ENCODE measurements around the gene ZNF888.
A peak's percentile ranks its signal among the peaks of the same experiment; 100 is the strongest.
"Not testable (repeated sequence)": the region's sequence is repeated elsewhere in the genome, so short reads cannot be mapped to it uniquely, and the experiment has no call there.

Gene ZNF888

GRCh38 chr19:52941523-52941922 lies 18.3 kb upstream of the ZNF888 start:
- not testable (repeated sequence) for DNase-seq

- DNase-seq = not testable (repeated sequence)
Observed at GRCh38 chr19:52940905-52941304, 17.7 kb upstream of the ZNF888 start.

DNA sequence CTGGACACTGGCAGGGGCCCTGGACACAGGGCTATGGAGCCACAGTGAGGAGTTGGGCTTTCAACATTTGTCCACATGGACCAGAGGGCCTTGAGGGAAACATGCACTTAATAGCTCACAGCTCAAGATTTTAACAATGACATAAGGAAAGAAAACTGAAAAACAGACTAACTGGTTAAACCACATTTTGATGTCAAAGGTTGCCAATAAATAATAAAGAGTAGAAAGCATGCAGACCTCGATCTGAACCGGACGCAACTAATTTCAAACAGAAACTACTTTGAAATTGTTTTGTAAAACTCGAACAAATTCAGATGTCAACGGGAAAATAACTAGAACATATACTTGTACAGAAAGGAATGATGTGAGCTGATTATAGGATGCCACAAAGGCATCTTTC lies 15.5 kb upstream of the ZNF888 start:
- no peak for DNase-seq

GRCh38 chr19:52936954-52937325 lies 13.7 kb upstream of the ZNF888 start:
- DNase-seq = no peak

GRCh38 chr19:52936151-52936953 lies 13.1 kb upstream of the ZNF888 start:
- no peak for DNase-seq

GRCh38 chr19:52935434-52935833 lies 12.2 kb upstream of the ZNF888 start:
- DNase-seq = no peak

DNA sequence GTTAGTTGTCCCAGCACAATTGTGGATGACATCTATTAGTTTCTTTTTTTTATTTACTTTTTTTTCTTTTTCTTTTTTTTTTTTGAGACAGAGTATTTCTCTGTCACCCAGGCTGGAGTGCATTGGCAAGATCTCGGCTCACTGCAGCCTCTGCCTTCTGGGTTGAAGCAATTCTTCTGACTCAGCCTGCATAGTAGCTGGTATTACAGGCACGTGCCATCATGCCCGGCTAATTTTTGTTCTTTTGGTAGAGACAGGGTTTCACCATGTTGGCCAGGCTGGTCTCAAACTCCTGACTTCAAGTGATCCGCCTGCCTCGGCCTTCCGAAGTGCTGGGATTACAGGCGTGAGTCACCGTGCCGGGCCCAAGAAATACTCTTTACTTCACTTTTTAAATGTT lies 1.4 kb upstream of the ZNF888 start:
- DNase-seq = not testable (repeated sequence)

DNA sequence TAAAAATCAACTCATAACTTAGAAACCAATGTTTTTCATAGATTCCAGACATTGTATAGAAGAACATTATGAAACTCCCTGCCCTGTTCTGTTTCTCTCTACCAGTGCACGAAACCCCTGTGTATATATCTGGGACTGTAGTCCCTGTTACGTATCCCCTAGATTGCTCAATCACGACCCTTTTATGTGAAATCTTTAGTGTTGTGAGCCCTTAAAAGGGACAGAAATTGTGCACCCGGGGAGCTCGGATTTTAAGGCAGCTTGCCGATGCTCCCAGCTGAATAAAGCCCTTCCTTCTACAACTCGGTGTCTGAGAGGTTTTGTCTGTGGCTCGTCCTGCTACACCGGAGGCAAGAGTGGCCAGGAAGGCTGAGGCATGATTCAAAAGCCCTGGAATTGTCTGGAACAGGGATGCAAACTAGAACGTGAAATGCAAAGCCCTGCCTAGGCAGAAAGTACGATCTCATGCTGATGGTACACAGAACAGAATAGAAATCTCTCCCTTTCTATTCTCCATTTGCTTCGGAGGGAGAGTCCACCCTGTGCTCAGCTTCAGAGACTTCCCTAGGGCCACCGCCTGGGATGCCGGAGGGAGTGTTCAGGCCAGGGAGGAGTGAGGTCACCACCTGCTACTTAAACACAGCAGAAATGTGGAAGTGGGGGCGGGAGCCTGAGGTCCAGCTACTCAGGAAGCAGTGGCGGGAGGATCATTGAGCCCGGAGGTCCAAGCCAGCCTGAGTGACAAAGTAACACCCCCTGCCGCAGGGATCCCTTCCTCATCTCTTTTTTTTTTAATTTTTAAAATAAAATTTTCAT lies 758 bp upstream of the ZNF888 start:
- no peak for DNase-seq

- no peak for DNase-seq
Observed at GRCh38 chr19:52917531-52917930, 5.7 kb downstream of the ZNF888 start.

GRCh38 chr19:52910648-52911047 lies 12.6 kb downstream of the ZNF888 start:
- DNase-seq = no peak

DNA sequence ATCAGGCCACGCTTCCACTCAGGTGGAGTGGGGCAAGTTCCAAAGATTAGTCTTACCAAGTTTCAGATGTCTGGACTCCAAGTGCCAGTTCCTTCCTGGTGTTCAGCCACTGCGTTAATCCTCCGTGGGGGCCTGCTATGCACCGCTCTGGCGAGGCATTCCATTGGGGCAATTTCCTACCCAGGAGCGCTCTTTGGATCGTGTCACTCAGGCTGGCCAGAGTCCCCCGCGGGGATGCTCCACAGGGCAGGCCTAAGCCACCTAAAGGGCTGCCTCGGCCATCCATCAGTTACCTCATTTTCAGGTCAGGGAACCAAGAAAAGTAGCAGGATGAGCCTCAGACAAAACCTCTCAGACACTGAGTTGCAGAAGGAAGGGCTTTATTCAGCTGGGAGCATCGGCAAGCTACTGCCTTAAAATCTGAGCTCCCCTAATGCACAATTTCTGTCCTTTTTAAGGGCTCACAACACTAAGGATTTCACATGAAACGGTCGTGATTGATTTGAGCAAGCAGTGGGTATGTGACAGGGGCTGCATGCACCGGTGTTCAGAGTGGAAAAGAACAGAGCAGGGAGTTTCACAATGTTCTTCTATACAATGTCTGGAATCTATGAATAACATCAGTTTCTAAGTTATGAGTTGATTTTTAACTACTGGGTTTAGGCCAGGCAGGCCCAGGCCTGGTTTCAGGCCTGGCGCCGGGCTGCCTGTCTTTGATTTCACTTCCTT lies 19.0 kb downstream of the ZNF888 start:
- DNase-seq = not testable (repeated sequence)

DNA sequence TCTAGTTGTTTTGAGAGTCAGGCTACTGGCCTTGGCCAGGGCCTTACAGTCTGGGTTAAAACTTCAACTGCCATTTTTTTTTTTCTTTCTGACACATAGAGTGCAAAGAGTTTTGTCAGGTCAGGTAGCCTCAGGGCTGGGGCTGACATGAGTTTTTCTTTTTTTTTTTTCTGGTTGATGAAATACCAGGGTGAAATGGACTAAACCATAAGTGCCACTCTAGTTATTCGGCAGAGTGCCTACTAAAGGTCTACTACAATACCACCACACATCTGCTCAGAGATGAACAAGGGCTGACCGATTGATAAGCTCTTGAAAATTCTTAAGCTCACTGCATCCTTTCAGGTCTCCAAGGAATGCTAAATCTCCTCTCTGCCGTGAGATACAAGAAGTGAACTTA lies 21.4 kb downstream of the ZNF888 start:
- DNase-seq = no peak

- not testable (repeated sequence) for DNase-seq
Observed at GRCh38 chr19:52898596-52898995, 24.6 kb downstream of the ZNF888 start.

DNA sequence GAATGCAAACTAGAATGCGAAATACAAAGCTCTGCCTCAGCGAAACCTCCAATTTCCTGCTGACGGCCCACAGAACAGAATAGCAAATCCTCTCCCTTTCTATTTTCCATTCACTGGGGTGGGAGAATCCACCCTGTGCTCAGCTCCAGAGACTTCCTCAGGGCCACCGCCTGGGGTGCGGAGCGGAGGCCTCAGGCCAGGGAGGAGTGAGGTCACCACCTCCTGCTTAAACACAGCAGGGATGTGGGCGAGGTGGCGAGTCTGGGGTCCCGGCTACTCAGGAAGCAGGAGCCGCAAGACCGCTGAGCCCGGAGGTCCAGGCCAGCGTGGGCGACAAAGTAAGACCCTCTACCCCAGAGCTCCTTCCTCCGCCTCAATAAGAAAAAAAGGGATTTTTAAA lies 25.1 kb downstream of the ZNF888 start:
- no peak for DNase-seq

DNA sequence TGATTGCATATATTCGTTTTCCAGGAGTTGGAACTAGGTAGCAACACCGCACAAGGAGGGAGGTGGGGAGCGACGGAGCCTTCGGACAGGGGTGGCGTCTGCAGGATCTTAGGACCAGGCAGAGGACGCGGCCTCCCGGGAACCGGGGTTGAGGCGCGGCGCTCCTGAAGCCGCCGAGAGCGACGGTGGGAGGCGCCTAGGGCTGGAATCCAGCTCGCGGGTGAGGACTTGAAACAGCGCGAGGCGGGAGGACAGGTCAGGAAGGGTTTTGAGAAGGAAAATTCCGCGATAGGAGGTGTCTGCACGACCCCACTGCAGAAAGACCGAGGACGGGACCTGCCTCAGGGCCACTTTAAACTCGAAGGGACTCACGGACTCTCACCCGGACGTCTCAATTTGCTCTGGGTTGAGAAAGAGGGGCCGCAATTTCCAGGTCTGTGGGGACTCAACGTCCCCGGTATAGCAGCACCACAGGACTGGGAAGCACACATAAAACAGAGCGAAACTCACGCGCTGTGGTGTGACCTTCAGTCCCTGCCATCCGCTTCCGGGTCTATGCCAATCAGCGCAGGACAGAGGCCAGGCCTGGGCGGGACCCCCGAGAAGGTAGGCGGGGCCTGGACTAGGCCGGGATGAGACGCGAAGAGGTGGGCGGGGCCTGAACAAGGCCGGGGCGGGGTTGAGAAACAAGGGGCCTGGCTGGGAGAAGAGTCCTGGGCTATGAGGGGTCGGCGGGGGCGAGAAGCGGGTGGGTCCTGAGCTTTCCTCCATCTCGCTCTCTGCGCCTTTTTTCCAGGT lies 25.9 kb downstream of the ZNF888 start, which contains the start of gene ZNF320:
TSS of gene ZNF320 (minus strand) at position 498 of the 798 bp plus-strand sequence. CDS start 7,380 bp downstream, outside the sequence.
- peak; percentile 89 to 90 for DNase-seq

DNA sequence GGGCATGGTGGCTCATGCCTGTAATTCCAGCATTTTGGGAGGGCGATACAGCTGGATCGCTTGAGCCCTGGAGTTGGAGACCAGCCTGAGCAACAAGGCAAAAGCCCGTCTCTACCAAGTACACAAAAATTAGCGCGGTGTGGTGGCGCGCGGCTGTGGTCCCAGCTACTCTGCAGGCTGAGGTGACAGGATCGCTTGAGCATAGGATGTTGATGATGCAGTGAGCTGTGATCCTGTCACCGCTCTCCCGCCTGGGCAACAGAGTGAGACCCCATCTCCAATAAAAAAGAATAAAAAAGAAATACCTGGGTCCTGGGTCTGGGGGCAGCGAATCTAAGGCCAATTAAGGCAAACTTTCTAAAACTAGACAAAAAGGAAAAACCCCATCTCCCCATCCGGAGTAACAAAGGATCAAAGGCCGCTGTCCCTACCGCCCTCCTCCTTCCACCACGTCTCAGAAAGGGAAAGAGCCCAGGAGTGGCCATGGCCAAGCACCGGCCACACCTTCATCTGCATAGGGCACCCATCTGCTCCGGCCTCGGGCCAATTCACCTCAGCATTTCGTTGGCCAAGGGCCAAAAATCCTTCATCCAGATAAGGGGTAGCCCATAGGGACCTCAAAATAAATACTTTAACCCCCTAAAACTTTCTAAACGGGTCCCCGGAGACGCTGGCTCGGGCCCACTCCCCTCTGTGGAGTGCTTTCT lies 26.6 kb downstream of the ZNF888 start:
- DNase-seq = no peak

GRCh38 chr19:52891336-52891735 lies 31.9 kb downstream of the ZNF888 start:
- DNase-seq = no peak

DNA sequence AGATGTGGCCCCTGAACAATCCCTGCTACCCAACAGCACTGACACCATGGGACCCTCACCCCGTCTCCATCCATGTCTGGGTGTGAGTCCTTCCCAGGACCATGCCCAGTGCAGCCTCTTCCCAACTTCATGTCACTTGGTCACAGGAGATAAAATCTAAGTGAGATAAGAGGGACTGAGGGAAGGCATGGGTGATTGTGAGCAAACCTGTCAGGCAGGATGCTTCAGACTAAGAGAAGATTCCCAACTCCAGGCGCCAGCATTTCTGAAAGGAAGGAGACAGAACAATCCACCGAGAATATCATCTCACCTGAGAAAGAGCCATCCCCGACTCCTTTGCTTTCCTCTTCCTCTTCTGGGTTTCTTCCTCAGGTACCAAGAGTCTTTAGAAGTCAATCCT lies 33.3 kb downstream of the ZNF888 start:
- no peak for DNase-seq

GRCh38 chr19:52889076-52889475 lies 34.2 kb downstream of the ZNF888 start:
- DNase-seq = no peak

DNA sequence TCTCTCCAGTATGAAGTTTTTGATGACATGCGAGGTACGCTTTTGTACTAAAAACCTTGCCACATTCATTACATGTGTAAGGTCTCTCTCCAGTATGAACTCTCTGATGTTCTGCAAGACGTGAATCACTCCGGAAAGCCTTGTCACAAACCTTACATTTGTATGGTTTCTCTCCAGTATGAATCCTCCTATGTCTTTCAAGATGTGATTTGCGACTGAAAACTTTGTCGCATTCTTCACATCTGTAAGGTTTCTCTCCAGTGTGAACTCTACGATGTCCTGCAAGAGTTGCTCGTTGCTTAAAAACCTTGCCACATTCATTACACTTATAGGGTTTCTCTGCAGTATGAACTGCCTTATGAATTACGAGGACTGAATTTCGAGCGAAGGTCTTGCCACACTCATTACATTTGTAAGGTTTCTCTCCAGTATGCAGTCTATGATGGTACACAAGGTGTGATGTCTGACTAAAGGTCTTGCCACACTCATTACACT lies 42.3 kb downstream of the ZNF888 start:
- DNase-seq = no peak

DNA sequence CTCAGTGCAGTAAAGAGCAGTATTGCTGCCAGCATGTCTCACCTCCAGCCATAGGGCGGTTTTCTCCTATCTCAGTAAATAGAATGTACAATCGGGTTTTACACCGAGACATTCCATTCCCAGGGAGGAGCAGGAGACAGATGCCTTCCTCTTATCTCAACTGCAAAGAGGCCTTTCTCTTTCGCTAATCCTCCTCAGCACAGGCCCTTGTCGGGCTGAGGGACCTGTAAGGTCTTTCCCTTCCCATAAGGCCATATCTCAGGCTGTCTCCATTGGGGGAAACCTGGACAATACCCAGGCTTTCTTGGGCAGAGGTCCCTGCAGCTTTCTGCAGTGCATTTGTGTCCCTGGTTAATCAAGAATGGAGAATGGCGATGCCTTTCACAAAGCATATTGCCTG lies 50.2 kb downstream of the ZNF888 start:
- DNase-seq = not testable (repeated sequence)

GRCh38 chr19:52871466-52871865 lies 51.8 kb downstream of the ZNF888 start:
- DNase-seq = no peak
